DOHH2 (cell line): Measurements from ENCODE around the gene SAMD4A.

Experiments used
- H3F3A ChIP-seq: fragments of 200-600 bp; sonication (generic), shearing (Covaris generic); 2 replicates; pipeline ENCODE4 v1.6.0; 2016; ENCODE audit warnings: antibody characterized with exemption, mild to moderate bottlenecking; ENCODE audit not compliant: control insufficient read depth, insufficient read depth
- H3K27ac ChIP-seq: fragments of 200-600 bp; sonication (generic); 2 replicates; pipeline ENCODE4 v1.5.1; 2014; ENCODE audit warnings: low read depth, mild to moderate bottlenecking, low read length, moderate library complexity
- H3K27me3 ChIP-seq: fragments of 200-600 bp; sonication (generic); 2 replicates; pipeline ENCODE4 v1.6.1; 2014; ENCODE audit warnings: mild to moderate bottlenecking, low read length, mixed read lengths; ENCODE audit not compliant: control insufficient read depth
- H3K36me3 ChIP-seq: fragments of 200-600 bp; sonication (generic); 2 replicates; pipeline ENCODE4 v1.6.1; 2014; ENCODE audit warnings: mild to moderate bottlenecking, low read length, moderate library complexity, mixed read lengths; ENCODE audit not compliant: control insufficient read depth
- H3K4me1 ChIP-seq: fragments of 200-600 bp; sonication (generic); 2 replicates; pipeline ENCODE4 v1.6.1; 2014; ENCODE audit warnings: mild to moderate bottlenecking, low read length, mixed read lengths; ENCODE audit not compliant: control insufficient read depth
- H3K4me2 ChIP-seq: fragments of 200-600 bp; sonication (generic); 2 replicates; pipeline ENCODE4 v1.6.0; 2014; ENCODE audit warnings: mild to moderate bottlenecking, low read length, moderate library complexity
- H3K4me3 ChIP-seq: fragments of 200-600 bp; sonication (generic); 2 replicates; pipeline ENCODE4 v1.5.1; 2014; ENCODE audit warnings: mild to moderate bottlenecking, low read length, mixed read lengths
- H3K79me2 ChIP-seq: fragments of 200-600 bp; sonication (generic); 2 replicates; pipeline ENCODE4 v1.6.1; 2014; ENCODE audit warnings: mild to moderate bottlenecking, low read length, mixed read lengths; ENCODE audit not compliant: control insufficient read depth
- H3K9me2 ChIP-seq: fragments of 200-600 bp; sonication (generic); replicated peaks from 2 replicates; pipeline ENCODE4 v1.6.1; 2014; ENCODE audit warnings: mild to moderate bottlenecking, low read length, mixed read lengths; ENCODE audit not compliant: control insufficient read depth
- H3K9me3 ChIP-seq: fragments of 200-600 bp; sonication (generic); 2 replicates; pipeline ENCODE4 v1.6.1; 2014; ENCODE audit warnings: antibody characterized with exemption, low read length, mixed read lengths; ENCODE audit not compliant: control insufficient read depth, insufficient read depth
- H4K20me1 ChIP-seq: fragments of 200-600 bp; sonication (generic); 2 replicates; pipeline ENCODE4 v1.6.0; 2014; ENCODE audit warnings: low read depth, mild to moderate bottlenecking, antibody characterized with exemption, low read length, moderate library complexity; ENCODE audit not compliant: control insufficient read depth, insufficient read depth
- EZH2phosphoT487 ChIP-seq: fragments of 200-600 bp; sonication (generic); IDR thresholded peaks from 2 replicates; pipeline ENCODE4 v1.6.1; 2017; ENCODE audit warnings: borderline replicate concordance, mild to moderate bottlenecking, antibody characterized with exemption, low read length, moderate library complexity, mixed read lengths
- TF ChIP-seq, protein P1 (sequence below): fragments of 200-600 bp; sonication (generic); IDR thresholded peaks from one replicate; pipeline ENCODE4 v1.5.1; 2014; ENCODE audit warnings: antibody characterized with exemption, mild to moderate bottlenecking, low read depth, low read length; ENCODE audit not compliant: poor library complexity, severe bottlenecking

The SAMD4A gene

DNA sequence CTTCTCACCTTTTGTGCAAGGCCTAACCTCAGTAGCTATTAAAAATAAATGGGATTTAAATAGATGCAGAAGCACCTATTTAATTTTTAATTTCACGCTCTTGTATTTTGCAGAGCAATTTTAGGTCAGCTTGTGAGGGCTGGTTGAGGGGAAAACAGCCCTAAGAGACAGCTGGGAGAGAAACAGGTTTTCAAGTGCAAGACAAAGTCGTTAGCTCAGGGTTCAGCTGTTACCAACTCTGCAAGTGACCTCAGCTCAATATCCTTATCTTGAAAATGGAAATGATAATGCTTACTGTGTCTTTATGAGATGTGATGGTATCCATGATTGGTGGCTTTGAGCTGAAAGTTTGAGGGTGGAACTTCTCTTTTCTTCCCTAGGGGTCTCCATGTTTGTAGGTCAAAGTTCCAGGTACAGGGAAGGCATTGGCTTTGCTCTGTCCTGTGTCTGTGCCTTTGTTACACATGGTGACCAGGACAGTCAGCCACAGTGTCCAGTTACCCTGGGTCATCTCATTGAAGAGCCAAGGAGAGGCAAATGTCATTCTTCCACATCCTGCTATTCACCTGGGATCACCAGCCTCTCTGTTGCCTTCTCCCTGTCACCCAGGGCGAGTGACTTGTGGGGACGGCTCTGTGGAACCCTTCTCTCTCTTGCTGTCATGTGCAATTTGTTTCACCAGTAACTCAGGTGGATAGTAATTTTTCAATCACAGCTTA lies 100.3 kb downstream of the SAMD4A start:
- no peaks in the 10 kb centered on the region for H3K79me2 ChIP-seq
- no peak overlapping the region for H3K4me3 ChIP-seq
- no peaks in the 10 kb centered on the region for H3K36me3 ChIP-seq
- peaks cover 10% of the 10 kb centered on the region for H3K27me3 ChIP-seq
- H4K20me1 ChIP-seq, result no peaks in the 10 kb centered on the region
- no peaks in the 10 kb centered on the region for H3K9me3 ChIP-seq
- H3K4me2 ChIP-seq, result no peak overlapping the region
- H3K27ac ChIP-seq, result no peak overlapping the region
- TF ChIP-seq, protein P1, sequence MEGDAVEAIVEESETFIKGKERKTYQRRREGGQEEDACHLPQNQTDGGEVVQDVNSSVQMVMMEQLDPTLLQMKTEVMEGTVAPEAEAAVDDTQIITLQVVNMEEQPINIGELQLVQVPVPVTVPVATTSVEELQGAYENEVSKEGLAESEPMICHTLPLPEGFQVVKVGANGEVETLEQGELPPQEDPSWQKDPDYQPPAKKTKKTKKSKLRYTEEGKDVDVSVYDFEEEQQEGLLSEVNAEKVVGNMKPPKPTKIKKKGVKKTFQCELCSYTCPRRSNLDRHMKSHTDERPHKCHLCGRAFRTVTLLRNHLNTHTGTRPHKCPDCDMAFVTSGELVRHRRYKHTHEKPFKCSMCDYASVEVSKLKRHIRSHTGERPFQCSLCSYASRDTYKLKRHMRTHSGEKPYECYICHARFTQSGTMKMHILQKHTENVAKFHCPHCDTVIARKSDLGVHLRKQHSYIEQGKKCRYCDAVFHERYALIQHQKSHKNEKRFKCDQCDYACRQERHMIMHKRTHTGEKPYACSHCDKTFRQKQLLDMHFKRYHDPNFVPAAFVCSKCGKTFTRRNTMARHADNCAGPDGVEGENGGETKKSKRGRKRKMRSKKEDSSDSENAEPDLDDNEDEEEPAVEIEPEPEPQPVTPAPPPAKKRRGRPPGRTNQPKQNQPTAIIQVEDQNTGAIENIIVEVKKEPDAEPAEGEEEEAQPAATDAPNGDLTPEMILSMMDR, result no peak
- no peak for TF ChIP-seq EZH2phosphoT487
- H3K4me1 ChIP-seq, result no peaks in the 10 kb centered on the region
- H3F3A ChIP-seq, result no peaks in the 10 kb centered on the region
- H3K9me2 ChIP-seq, result no peaks in the 10 kb centered on the region

DNA sequence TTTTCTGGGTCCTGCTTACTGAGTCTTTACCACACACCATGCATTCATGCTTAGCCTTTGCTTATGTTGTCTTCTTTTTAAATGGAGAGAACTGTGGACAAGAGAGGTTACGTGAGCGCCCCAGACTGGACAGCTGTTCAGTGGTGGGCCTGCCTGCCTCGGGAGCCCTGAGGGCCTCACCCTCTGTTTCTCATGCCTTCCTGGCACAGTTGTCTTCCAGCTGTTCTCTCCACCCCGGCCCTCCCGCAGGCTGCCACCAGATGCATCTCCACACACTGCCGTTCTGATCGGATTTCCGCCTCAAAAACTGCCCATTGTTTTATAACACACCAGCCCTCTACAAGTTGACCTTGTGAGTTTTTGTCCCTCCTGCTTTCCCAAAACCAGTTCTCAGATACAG lies 100.8 kb downstream of the SAMD4A start:
- H3K9me3 ChIP-seq, result no peaks in the 10 kb centered on the region
- no peaks in the 10 kb centered on the region for H3K4me1 ChIP-seq

DNA sequence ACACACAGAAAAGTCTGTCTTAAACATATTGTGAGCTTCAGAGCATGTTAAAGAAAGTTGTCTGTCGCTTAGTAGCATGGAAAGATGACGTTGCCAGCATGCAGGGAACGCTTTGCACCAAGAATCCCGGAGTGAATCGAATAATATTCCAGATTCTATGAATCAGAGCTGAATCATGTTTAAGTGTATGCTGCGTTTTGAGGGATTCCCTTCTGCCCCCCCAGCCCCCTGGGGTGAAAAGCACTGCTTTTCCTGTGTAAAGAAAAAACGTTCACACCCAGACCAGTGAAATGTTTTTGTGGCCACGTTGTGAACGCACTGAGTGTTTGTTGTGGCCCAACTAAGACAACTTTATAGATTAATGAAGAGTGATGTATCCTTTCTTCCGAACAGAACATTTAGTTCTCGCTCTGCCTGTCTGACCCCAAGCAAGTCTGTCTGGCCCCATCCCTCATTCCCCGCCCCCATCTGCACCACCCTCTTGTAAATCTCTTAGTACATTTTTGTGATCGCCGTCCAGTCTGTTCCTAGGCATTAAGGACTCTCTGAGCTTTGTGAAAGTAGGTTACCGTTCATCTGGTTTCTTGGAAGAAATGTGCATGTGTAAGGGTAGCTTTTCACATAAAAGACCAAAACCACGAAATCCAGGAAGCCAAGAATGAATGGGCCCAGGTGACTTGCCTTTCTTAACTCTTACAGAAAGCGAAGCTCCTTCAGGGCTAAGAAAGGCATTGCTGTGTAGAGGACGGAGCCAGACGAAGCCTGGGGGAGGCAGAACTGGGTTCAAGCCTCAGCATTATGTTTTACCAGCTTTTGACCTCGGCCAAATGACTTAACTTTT lies 103.0 kb downstream of the SAMD4A start:
- no peaks in the 10 kb centered on the region for H3K36me3 ChIP-seq
- no peak overlapping the region for H3K4me3 ChIP-seq
- H3K9me2 ChIP-seq, result no peaks in the 10 kb centered on the region
- H3K27me3 ChIP-seq, result peaks cover 24% of the 10 kb centered on the region
- no peaks in the 10 kb centered on the region for H3K9me3 ChIP-seq
- no peaks in the 10 kb centered on the region for H4K20me1 ChIP-seq
- H3F3A ChIP-seq, result no peaks in the 10 kb centered on the region
- no peaks in the 10 kb centered on the region for H3K4me1 ChIP-seq
- H3K27ac ChIP-seq, result no peak overlapping the region
- TF ChIP-seq, protein P1, result no peak
- TF ChIP-seq EZH2phosphoT487, result no peak
- H3K79me2 ChIP-seq, result no peaks in the 10 kb centered on the region
- no peak overlapping the region for H3K4me2 ChIP-seq

More for the DNA sequence above, 100.8 kb downstream of the SAMD4A start:
- H3K9me2 ChIP-seq, result no peaks in the 10 kb centered on the region
- no peak overlapping the region for H3K27ac ChIP-seq
- H3K27me3 ChIP-seq, result peaks cover 16% of the 10 kb centered on the region
- H3K36me3 ChIP-seq, result no peaks in the 10 kb centered on the region
- no peaks in the 10 kb centered on the region for H3F3A ChIP-seq
- TF ChIP-seq EZH2phosphoT487, result no peak
- TF ChIP-seq, protein P1, result no peak
- no peak overlapping the region for H3K4me2 ChIP-seq
- no peak overlapping the region for H3K4me3 ChIP-seq
- H3K79me2 ChIP-seq, result no peaks in the 10 kb centered on the region
- no peaks in the 10 kb centered on the region for H4K20me1 ChIP-seq
